GM21381 (cell line): ENCODE data around the gene SSMEM1.
"Not testable (repeated sequence)": the region's sequence is repeated elsewhere in the genome, so short reads cannot be mapped to it uniquely, and the experiment has no call there.

Source experiments
- ATAC-seq: cut with Tn5 transposase; IDR thresholded peaks from one replicate; pipeline ENCODE4 v1.9.1; 2021; ENCODE audit warnings: mild to moderate bottlenecking, moderate library complexity; ENCODE audit not compliant: unreplicated experiment

The SSMEM1 gene

DNA sequence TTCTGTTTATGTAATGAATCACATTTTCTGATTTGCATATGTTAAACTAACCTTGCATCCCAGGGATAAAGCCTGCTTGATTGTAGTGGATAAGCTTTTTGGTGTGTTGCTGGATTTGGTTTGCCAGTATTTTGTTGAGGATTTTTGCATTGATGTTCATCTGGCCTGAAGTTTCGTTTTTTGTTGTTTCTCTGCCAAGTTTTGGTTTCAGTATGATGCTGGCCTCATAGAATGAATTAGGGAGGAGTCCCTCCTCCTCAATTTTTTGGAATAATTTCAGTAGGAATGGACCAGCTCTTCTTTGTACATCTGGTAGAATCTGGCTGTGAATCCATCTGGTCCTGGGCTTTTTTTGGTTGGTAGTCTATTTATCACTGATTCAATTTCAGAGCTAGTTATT is 35.8 kb downstream of the SSMEM1 start:
- not testable (repeated sequence) for ATAC-seq

DNA sequence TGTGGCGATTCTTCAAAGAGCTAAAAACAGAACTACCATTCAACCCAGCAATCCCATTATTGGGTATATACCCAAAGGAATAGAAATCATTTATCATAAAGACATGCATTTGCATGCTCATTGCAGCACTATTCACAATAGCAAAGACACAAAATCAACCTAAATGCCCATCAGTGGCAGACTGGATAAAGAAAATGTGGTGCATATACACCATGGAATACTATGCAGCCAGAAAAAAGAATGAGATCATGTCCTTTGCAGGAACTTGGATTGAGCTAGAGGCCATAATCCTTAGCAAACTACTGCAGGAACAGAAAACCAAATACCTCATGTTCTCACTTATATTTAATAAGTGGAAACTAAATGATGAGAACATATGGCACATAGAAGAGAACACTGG is 38.8 kb downstream of the SSMEM1 start:
- ATAC-seq: not testable (repeated sequence)

- ATAC-seq: not testable (repeated sequence)
Observed at GRCh38 chr7:130248842-130249241, 41.2 kb downstream of the SSMEM1 start.

- ATAC-seq: not testable (repeated sequence)
Observed at GRCh38 chr7:130249626-130250025, 42.0 kb downstream of the SSMEM1 start.

DNA sequence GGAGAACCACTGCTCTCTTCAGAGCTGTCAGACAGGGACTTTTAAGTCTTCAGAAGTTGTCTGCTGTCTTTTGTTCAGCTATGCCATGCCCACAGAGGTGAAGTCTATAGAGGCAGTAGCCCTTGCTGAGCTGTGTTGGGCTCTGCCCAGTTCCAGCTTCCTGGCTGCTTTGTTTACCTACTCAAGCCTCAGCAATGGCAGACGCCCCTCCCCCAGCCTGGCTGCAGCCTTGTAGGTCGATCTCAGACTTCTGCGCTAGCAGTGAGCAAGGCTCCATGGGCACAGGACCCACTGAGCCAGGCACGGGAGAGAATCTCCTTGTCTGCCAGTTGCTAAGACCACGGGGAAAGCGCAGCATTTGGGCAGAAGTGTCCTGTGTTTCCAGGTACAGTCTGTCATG is 46.9 kb downstream of the SSMEM1 start:
- no peak for ATAC-seq

- no peak for ATAC-seq
Observed at GRCh38 chr7:130256704-130257103, 49.0 kb downstream of the SSMEM1 start.

DNA sequence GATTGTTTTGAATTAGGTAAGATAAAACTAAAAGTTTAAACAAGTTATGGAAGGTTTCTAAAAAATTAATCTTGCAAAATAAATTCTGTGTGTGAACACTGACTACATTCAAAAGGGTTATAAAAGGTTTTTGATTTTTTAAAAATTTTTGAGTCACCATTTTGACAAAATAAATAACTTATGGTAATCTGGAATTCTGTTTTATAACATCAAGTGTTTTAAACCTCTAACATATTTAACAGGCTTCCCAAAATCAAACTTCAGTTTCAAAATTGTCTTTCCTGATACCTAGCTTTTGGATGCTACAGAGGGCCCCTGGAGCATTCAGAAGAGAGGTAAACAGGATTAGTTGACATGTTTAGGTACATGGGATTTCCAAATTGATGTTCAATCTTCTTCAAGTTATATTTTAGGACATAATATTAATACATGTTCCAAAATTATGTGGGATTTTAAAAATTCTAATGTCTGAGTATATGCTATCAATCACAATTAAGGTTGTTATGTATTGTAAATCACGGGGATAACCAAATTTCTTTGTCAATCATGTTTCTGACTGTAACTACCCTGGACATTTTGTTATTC is 50.9 kb downstream of the SSMEM1 start:
- ATAC-seq: no peak

- ATAC-seq: no peak
Observed at GRCh38 chr7:130262448-130262847, 54.8 kb downstream of the SSMEM1 start.

GRCh38 chr7:130263130-130263529 is 55.5 kb downstream of the SSMEM1 start:
- no peak for ATAC-seq
